GM21390 (cell line): ENCODE data around the gene ACR.
"Not testable (repeated sequence)": the region's sequence is repeated elsewhere in the genome, so short reads cannot be mapped to it uniquely, and the experiment has no call there.

Experiments
- ATAC-seq: cut with Tn5 transposase; IDR thresholded peaks from one replicate; pipeline ENCODE4 v1.9.1; 2021; ENCODE audit not compliant: unreplicated experiment

Gene ACR

GRCh38 chr22:50730941-50731661 lies 6.9 kb upstream of the ACR start:
- no peak for ATAC-seq

- ATAC-seq = no peak
Observed at GRCh38 chr22:50731811-50732624, 6.0 kb upstream of the ACR start.

GRCh38 chr22:50732681-50733080 lies 5.3 kb upstream of the ACR start:
- no peak for ATAC-seq

- ATAC-seq = no peak
Observed at GRCh38 chr22:50733521-50734342, 4.3 kb upstream of the ACR start.

GRCh38 chr22:50734343-50734771 lies 3.6 kb upstream of the ACR start:
- no peak for ATAC-seq

- ATAC-seq = no peak
Observed at GRCh38 chr22:50734986-50735738, 2.8 kb upstream of the ACR start.

- no peak for ATAC-seq
Observed at GRCh38 chr22:50735739-50736030, 2.3 kb upstream of the ACR start.

- ATAC-seq = no peak
Observed at GRCh38 chr22:50738649-50739227, 734 bp downstream of the ACR start.

- ATAC-seq = no peak
Observed at GRCh38 chr22:50739279-50739691, 1.3 kb downstream of the ACR start.

GRCh38 chr22:50739894-50740293 lies 1.9 kb downstream of the ACR start:
- ATAC-seq = no peak

- not testable (repeated sequence) for ATAC-seq
Observed at GRCh38 chr22:50740714-50741113, 2.7 kb downstream of the ACR start.

- ATAC-seq = not testable (repeated sequence)
Observed at GRCh38 chr22:50744424-50744823, 6.4 kb downstream of the ACR start.

GRCh38 chr22:50747521-50747920 lies 9.5 kb downstream of the ACR start:
- not testable (repeated sequence) for ATAC-seq

GRCh38 chr22:50748630-50749029 lies 10.6 kb downstream of the ACR start:
- not testable (repeated sequence) for ATAC-seq

- ATAC-seq = not testable (repeated sequence)
Observed at GRCh38 chr22:50749302-50750074, 11.5 kb downstream of the ACR start.

GRCh38 chr22:50755251-50755650 lies 17.2 kb downstream of the ACR start:
- ATAC-seq = not testable (repeated sequence)

GRCh38 chr22:50756406-50756805 lies 18.4 kb downstream of the ACR start:
- ATAC-seq = not testable (repeated sequence)

- ATAC-seq = not testable (repeated sequence)
Observed at GRCh38 chr22:50756949-50757491, 19.0 kb downstream of the ACR start.

GRCh38 chr22:50759597-50760341 lies 21.8 kb downstream of the ACR start:
- not testable (repeated sequence) for ATAC-seq
